K562 (cell line): Measurements from ENCODE around the gene VIPR2. TPM values are rescaled to one million over a fixed set of nuclear protein-coding genes. Genes with fewer than 3 reads are reported as not detected.

ENCODE experiments used
- ATAC-seq: fragments of 200-7000 bp; cut with Tn5 transposase; 3 replicates; pipeline ENCODE4 v1.9.1; 2020; ENCODE audit warnings: moderate library complexity
- BruUV-seq: library from RNA; stranded (reverse); fragments of 400-500 nt; replicated peaks from 2 replicates; lab custom pipeline; 2021; lab: Mats Ljungman, UMichigan
- CTCF ChIA-PET: fragments of 300-600 bp; formaldehyde crosslinking; extraction: SDS; loops from one replicate; lab custom pipeline; 2021; ENCODE audit warnings: low intra/inter-chr PET ratio; lab: Yijun Ruan, JAX
- POLR2A ChIA-PET: fragments of 300-600, 350-650 bp; sonication (Branson Sonifier 250); formaldehyde crosslinking; extraction: SDS; loops from one replicate; lab custom pipeline; 2021; ENCODE audit warnings: antibody characterized with exemption, inconsistent platforms; lab: Yijun Ruan, JAX
- DNase-seq, 4 experiments: peaks; one replicate each; pipeline versions ENCODE4 v3.0.0 to v3.0.0-alpha.2; 2011 to 2018; ENCODE audit warnings: low spot score in 3 of 4, mixed read lengths in 3 of 4; ENCODE audit errors: extremely low read depth in 1 of 4
- FAIRE-seq: peaks from 2 replicates; lab custom pipeline; 2011; peaks lifted over from hg19 to GRCh38; lab: Jason Lieb, UNC
- H2AFZ ChIP-seq: 2 replicates; pipeline ENCODE4 v1.6.0; 2011; ENCODE audit warnings: low read depth, low read length, control low read depth, inconsistent platforms
- H3K27ac ChIP-seq: fragments of 200-600 bp; 3 replicates; pipeline ENCODE4 v1.8.0; 2011; ENCODE audit warnings: low read depth, mild to moderate bottlenecking, control low read depth, inconsistent platforms, low read length, moderate library complexity, mixed read lengths; ENCODE audit errors: extremely low read depth
- H3K27me3 ChIP-seq, 2 experiments: fragments of 300-600 bp in 1 of 2; 2 replicates in 1 of 2; 3 replicates in 1 of 2; pipeline versions ENCODE4 v1.6.0 to v1.8.0; 2011; ENCODE audit warnings: inconsistent platforms in 2 of 2, low read length in 2 of 2, mild to moderate bottlenecking in 1 of 2, mixed read lengths in 1 of 2, moderate library complexity in 1 of 2; ENCODE audit not compliant: control insufficient read depth in 2 of 2, insufficient read depth in 2 of 2
- H3K36me3 ChIP-seq: fragments of 300-600 bp; 3 replicates; pipeline ENCODE4 v1.8.0; 2011; ENCODE audit warnings: mild to moderate bottlenecking, low read length, inconsistent platforms; ENCODE audit not compliant: control insufficient read depth, insufficient read depth
- H3K4me1 ChIP-seq, 2 experiments: fragments of 200-600 bp in 1 of 2; replicated peaks in 1 of 2; 2 replicates in 1 of 2; 3 replicates in 1 of 2; pipeline versions ENCODE4 v1.5.1 to v1.8.0; 2011; ENCODE audit warnings: inconsistent platforms in 2 of 2, low read length in 2 of 2, mild to moderate bottlenecking in 1 of 2, mixed read lengths in 1 of 2, moderate library complexity in 1 of 2; ENCODE audit not compliant: control insufficient read depth in 2 of 2, insufficient read depth in 2 of 2
- H3K4me2 ChIP-seq: 2 replicates; pipeline ENCODE4 v1.6.1; 2011; ENCODE audit warnings: low read length, control low read depth, inconsistent platforms, mixed read lengths; ENCODE audit not compliant: insufficient read depth
- H3K4me3 ChIP-seq: fragments of 200-600 bp; sonication (generic), shearing (Covaris generic); 2 replicates; pipeline ENCODE4 v1.5.1; 2016; ENCODE audit warnings: control low read depth, inconsistent platforms
- H3K79me2 ChIP-seq: fragments of 200-600 bp; 3 replicates; pipeline ENCODE4 v1.8.0; 2011; ENCODE audit warnings: low read length, inconsistent platforms; ENCODE audit not compliant: control insufficient read depth, insufficient read depth
- H3K9ac ChIP-seq, 2 experiments: 2 replicates each; pipeline versions ENCODE4 v1.6.0 to v1.6.1; 2011; ENCODE audit warnings: low read depth in 2 of 2, low read length in 2 of 2, control low read depth in 1 of 2, inconsistent platforms in 1 of 2, mild to moderate bottlenecking in 1 of 2, mixed read lengths in 1 of 2; ENCODE audit not compliant: insufficient read depth in 1 of 2
- H3K9me1 ChIP-seq: one replicate; pipeline ENCODE4 v1.6.0; 2011; ENCODE audit warnings: inconsistent platforms, mild to moderate bottlenecking, low read length, moderate library complexity; ENCODE audit not compliant: control insufficient read depth, insufficient read depth
- H3K9me3 ChIP-seq: replicated peaks from 2 replicates; pipeline ENCODE4 v1.5.1; 2011; ENCODE audit warnings: low read depth, low read length, inconsistent platforms; ENCODE audit not compliant: control insufficient read depth, insufficient read depth
- H4K20me1 ChIP-seq: replicated peaks from 2 replicates; pipeline ENCODE4 v1.6.1; 2011; ENCODE audit warnings: low read length, inconsistent platforms, mixed read lengths; ENCODE audit not compliant: control insufficient read depth, insufficient read depth
- BCOR ChIP-seq: fragments of 450-650 bp; IDR thresholded peaks from 2 replicates; pipeline ENCODE4 v1.6.1; 2016
- CLOCK ChIP-seq: fragments of 250-450 bp; sonication (Bioruptor Pico); IDR thresholded peaks from 2 replicates; pipeline ENCODE4 v1.4.0; 2020; ENCODE audit warnings: mild to moderate bottlenecking, moderate library complexity, borderline replicate concordance
- DACH1 ChIP-seq: fragments of 450-650 bp; IDR thresholded peaks from 2 replicates; pipeline ENCODE4 v1.6.1; 2018; ENCODE audit not compliant: partially characterized antibody
- E2F5 ChIP-seq: sonication (generic); formaldehyde crosslinking; IDR thresholded peaks from 2 replicates; pipeline ENCODE4 v1.8.0; 2022; ENCODE audit warnings: mild to moderate bottlenecking, missing genetic modification reagents
- EHMT2 ChIP-seq: fragments of 450-650 bp; IDR thresholded peaks from 2 replicates; pipeline ENCODE4 v1.6.1; 2018; ENCODE audit warnings: antibody characterized with exemption
- SP2 ChIP-seq: IDR thresholded peaks from 2 replicates; pipeline ENCODE4 v1.6.1; 2011; ENCODE audit warnings: mild to moderate bottlenecking, low read depth, low read length, moderate library complexity; ENCODE audit not compliant: poor library complexity, severe bottlenecking; ENCODE audit errors: extremely low read depth
- THAP7 ChIP-seq: fragments of 250-450 bp; sonication (Bioruptor Pico); IDR thresholded peaks from 2 replicates; pipeline ENCODE4 v1.5.0; 2021
- ZNF280A ChIP-seq: fragments of 450-650 bp; IDR thresholded peaks from 2 replicates; pipeline ENCODE4 v1.6.1; 2018; ENCODE audit warnings: mild to moderate bottlenecking, low read depth; ENCODE audit not compliant: partially characterized antibody
- WGBS: fragments of 100-300 bp; shearing (Covaris generic); methylation state at CpG from one replicate; pipeline ENCODE4 v1.1.6; 2016; ENCODE audit warnings: low coverage, mixed read lengths; ENCODE audit not compliant: insufficient coverage; ENCODE audit errors: missing lambda C conversion rate; 5-methylcytosine and 5-hydroxymethylcytosine counted together
- in situ Hi-C: fragments of 300-500 bp; cut with MboI; formaldehyde crosslinking; loops from 4 replicates; pipeline ENCODE4 v1.15.0; 2018; ENCODE audit warnings: inconsistent platforms, mixed read lengths
- intact Hi-C: fragments of 100-400 bp; cut with micrococcal nuclease; formaldehyde crosslinking; loops from 2 replicates; pipeline ENCODE4 v1.14.2; 2022
- polyA plus RNA-seq, 8 experiments: library from polyadenylated mRNA; depleted of rRNA in 4 of 8; stranded (reverse) in 5 of 8; unstranded in 3 of 8; fragments of >200 nt; fragmentation: Nextera tagmentation in 2 of 8; fragmentation: Illumina TruSeq in 1 of 8; extraction: Ambion mirVana in 2 of 8; extraction: Trizol in 1 of 8; gene quantifications; 2 replicates each; pipeline versions ENCODE4 v1.2.1 to v1.2.3, GENCODE V29; 2011 to 2014; ENCODE audit warnings: inconsistent platforms in 1 of 8, missing spikeins in 1 of 8
- total RNA-seq, 7 experiments: library from RNA; depleted of rRNA in 6 of 7; stranded (reverse); fragments of >200 nt in 6 of 7; fragmentation: Illumina TruSeq in 2 of 7; extraction: Trizol in 2 of 7; gene quantifications; 2 replicates each; pipeline versions ENCODE4 v1.2.1 to v1.2.3, GENCODE V29; 2011 to 2021; ENCODE audit warnings: low replicate concordance in 1 of 7

VIPR2 gene
- total and polyA plus RNA-seq, 9 of the 15 experiments (the other 6 are each of a cell fraction or from before 2014, with no cell fraction given): 0.04 TPM; not detected in 8

GRCh38 chr7:159098811-159099655 lies 45.6 kb downstream of the VIPR2 start:
- FAIRE-seq (no peak), DNase-seq (no peak), ATAC-seq (peak; percentile 75)
- Histone ChIP-seq H3K9me1 (no peaks in the 10 kb centered on the region), H3K9me3 (no peaks in the 10 kb centered on the region), H3K36me3 (no peaks in the 10 kb centered on the region), H2AFZ (no peak overlapping the region), H4K20me1 (peaks cover 4% of the 10 kb centered on the region), H3K4me2 (no peak overlapping the region), H3K9ac (no peak overlapping the region), H3K4me3 (no peak overlapping the region), H3K79me2 (no peaks in the 10 kb centered on the region), H3K27me3 (peaks cover 73 to 94% of the 10 kb centered on the region in 2 experiments), H3K27ac (no peak overlapping the region), H3K4me1 (peaks cover 0 to 6% of the 10 kb centered on the region in 2 experiments; a peak in 1 of 5 replicates)
- intact Hi-C loops: no loop called here
- 1% methylated on average over 22 of the region's 22 CpGs for WGBS
- no TSS peak for BruUV-seq
- in situ Hi-C loops: no loop called here
- POLR2A ChIA-PET: no interaction called here
- CTCF ChIA-PET: no interaction called here
- TF ChIP-seq THAP7 (no peak), BCOR (no peak), CLOCK (CRISPR knock-in tag) (no peak), ZNF280A (no peak), SP2 (no peak), E2F5 (CRISPR knock-in tag) (no peak), DACH1 (no peak), EHMT2 (no peak)
